HG03571 (cell line): ENCODE data around the gene AKT2.

Experiments used
- ATAC-seq: cut with Tn5 transposase; IDR thresholded peaks from one replicate; pipeline ENCODE4 v1.9.1; 2021; ENCODE audit not compliant: unreplicated experiment

AKT2 gene

DNA sequence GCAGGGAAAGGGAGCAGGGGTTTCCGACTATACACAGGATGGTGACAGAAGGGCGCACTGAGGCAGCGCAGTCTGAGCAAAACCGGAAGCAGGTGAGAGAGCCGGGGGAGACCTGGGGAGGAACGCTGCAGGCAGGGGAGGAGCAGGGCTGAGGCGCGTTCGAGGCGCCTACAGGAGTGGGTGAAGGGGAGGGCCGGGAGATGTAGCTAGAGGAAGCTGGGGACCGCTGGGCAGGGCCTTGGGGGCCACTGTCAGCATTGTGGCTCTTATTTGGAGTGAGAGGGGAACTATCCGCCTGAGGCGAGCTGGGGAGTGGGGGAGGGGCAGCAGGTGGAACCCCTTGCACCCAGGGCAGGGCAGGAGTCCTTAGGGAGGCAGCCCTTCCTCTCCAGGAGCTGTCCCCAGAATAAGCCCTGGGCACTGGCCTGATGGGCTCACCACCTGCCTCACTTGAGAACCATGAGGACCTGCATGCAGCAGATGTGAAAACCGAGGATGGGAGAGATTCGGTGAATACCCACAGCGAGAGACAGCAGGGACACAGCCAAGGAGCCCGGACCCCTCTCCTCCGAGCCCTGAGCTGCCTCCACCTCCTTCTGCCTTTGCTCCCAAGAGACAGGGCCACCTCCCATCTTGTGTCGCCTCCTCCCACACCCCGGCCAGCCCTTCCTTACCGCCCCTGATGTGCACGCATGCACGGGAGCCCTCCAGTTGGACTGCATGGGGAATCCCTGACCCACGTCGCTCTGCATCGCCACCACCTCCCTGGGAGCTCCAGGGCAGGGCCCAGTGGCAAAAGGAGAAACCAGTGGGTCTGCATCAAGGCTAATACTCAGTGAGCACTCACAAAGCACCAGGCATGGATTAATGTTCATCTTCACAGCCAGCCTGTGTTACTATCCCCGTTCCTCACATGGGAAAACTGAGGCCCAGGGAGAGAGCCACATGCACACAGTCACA is 10.3 kb downstream of the AKT2 start:
- no peak for ATAC-seq

DNA sequence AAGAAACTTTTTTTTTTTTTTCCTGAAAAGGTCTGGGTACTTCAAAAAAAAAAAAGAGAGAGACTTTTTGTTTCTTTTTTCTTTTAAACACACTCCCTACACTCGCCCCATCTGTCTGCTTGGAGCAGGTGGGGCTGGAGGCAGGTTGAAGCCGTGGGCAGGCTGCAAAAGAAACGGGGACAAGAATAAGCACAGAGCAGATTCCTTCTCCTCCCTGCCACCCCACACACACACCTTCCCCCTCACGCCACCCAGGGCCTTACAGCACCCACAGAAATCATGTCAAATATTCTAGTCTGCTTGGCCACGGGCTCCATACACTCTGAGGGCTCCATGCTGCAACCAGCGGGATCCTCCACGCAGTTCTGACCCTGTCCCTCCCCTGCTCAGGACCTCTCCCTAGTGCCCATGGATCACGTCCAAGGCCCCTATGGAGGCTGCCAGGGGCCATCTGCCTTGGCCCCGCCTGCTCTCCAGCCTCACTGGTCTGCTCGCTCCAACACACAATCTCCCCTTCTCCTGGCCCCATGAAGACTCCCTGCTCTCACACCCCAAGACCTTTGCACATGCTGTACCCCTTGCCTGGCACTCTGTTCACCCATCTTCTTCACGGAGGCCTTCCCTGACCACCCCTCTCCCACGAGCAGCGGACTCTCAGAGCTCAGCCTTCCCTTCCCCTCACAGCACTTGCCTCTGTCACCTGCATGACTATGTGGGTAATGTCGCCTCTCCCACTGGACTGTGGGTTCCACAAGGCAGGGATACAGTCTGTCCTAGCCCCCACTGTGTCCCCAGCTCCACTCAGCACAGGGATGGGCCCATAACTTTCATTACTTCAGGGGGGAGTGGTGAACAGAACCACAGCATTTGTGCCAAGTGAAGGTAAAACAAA is 11.4 kb downstream of the AKT2 start:
- ATAC-seq: no peak

- no peak for ATAC-seq
Measured at GRCh38 chr19:40272261-40272660, 12.9 kb downstream of the AKT2 start.

DNA sequence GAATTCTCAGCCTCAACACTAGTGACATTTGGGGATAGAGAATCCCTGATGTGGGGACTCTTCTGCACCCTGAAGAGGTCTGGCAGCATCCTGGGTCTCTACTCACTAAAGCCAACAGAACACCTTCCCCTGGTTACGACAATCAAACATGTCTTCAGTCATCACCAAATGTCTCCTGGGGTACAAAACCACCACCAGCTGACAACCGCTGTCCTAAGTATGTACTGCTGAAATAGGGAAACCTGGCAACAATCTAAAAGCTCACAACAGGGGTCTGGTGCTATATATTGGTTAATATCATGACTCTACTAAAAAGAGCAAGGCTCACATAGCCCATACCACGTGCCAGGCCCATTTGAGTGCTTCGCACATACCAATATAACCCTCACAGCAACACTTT is 13.4 kb downstream of the AKT2 start:
- ATAC-seq: no peak

DNA sequence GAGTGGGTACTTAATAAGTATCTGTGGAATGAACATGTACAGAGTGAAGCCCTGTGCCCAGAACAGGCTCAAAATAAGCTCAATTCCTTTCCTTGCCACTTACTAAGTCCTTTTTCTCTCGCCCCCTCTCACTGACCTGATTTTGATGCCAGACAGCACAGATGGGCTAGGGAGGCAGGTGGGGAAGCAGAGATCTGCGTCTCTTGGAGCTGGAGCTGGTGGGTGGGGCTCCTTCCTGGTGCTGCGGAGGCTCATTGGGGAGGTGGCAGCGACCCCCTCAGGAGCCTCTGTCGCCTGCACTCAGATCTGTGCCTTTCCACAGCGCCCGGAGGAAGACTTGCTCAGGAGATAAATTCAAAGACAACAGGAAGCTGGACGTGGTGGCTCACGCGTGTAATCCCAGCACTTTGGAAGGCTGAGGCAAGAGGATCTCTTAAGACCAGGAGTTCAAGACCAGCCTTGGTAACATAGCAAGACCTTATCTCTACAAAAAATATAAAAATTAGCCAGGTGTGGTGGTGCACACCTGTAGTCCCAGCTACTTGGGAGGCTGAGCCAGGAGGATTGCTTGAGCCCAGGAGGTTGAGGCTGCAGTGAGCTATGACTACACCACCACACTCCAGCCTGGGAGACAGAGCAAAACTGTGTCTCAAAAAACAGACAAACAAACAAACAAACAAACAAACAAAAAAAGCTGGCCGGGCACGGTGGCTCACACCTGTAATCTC is 14.6 kb downstream of the AKT2 start:
- ATAC-seq: no peak

GRCh38 chr19:40269216-40269940 is 15.8 kb downstream of the AKT2 start:
- ATAC-seq: no peak

DNA sequence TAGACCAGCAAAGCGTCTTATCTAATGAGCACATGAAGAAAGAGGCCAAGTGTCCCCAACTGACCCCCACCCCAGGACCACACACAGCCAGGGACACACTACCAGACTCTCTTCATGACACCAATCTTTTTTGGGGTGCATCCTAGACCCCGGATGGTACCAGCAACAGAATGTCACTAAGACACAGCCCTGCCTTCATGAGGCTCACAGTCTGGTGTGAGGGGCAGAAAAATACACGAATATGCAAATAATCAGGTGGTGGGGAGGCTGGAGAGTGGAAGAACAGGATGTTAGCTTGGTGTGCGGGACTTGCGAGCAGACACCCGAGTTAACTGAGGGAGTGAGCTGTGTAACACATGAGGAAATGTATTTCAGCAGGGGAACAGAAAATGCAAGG is 17.5 kb downstream of the AKT2 start:
- no peak for ATAC-seq

GRCh38 chr19:40266912-40267600 is 18.1 kb downstream of the AKT2 start:
- no peak for ATAC-seq

- ATAC-seq: no peak
Measured at GRCh38 chr19:40266119-40266518, 19.0 kb downstream of the AKT2 start.

DNA sequence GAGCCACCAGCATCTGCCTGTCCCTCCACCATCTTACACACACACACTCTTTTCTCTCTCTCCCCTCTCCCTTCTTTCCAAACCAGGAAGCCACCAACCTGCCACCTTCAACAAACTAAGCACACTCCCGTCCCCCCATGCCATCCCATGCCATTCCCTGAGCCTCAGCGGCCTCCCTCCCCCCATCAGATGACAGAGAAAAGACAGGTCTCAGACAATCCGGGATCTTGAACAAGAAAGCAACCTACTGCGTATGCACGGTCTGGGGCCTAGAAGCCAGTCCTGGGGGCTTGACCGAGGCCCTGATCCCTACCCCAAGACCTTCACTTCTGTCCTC is 19.4 kb downstream of the AKT2 start:
- no peak for ATAC-seq

DNA sequence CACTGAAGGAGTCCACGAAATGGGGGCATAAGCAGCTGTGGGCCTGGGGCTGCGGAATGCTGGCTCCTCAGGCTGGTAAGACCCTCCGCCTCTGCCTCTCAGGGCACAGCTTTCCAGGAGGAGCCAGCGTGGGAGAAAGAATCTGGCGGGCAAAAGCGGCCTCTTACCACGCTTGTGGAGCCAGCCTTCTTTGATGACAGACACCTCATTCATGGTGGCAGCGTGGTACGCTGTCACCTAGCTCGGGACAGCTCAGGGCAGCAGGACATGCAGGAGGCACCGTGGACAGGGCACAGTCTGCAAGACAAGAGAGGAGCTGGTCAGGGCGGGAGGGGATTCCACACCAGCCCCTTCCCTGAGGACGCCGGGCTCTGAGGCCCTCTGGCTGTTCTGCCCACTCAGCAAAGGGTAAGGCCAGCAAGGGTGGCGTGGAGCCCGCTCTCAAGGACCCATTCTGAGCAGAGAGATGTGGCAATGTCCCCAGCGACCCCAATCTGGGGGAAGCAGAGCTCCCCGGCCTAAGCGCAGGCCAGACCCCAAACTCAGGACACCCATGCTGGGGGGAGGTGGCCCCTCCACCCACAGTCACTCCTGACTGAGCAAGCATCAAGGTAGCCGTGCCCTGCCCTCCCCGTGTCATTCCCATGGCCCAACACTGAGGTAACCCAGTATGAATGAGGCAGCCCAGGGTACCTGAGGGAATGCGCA is 19.9 kb downstream of the AKT2 start:
- ATAC-seq: no peak

- no peak for ATAC-seq
Measured at GRCh38 chr19:40264314-40265054, 20.7 kb downstream of the AKT2 start.

DNA sequence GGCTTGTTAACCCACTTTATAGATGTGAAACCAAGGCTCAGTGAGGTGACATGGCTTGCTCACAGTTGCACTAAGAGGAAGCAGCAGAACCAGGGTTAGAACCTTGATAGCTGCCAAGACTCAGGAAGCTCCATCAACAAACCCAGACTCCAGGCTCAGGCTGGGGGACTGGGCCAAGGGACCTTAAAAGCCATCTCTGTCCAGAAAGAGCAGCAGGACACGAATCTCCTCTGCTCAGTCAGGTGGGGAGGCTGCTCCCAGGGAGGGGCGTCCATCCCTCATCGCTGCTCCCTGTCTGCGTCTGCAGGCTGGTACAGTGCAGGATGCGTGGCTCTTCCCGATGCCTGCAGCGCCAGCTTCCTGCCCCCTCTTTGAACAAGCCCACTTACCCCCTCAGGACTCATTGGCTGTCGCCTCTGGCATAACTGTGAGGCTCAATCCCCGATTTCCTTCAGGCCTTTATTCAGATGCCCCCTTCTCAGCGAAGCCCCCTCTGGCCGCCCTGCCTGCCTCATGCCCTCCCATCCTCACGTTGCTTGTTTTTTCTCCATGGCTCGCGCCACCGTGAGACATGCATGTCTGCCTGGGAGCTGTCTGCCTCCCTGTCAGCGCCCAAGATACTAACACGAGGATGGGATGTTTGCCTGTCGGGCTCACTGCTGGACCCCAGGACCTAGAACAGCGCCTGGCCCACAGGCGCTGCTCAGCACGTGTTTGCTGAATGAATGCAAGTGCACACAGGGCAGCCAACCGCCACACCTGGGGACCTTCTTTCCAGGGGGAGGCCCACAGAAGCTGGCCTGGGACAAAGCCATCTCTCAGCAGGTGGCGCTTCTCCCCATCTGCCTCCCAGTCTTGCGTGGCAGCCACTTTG is 21.5 kb downstream of the AKT2 start:
- no peak for ATAC-seq

DNA sequence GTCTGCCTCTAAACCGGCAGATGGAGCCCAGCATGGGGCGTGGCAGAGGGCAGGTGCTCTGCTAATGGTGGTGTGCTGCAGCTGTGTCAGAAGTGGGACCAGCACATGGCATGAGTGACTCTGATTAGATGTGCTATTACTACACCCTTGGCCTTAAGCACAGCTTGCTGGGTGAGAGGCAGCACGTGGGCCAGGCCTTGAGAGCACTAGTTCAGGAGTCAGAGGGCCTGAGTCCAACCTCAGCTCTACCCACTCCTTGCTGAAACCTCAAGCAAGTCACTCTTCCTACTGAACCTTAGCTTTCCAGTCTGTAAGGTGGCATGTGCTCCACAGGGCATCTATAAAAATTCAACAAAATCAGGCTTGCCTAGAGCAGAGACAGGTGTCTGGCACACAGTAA is 22.7 kb downstream of the AKT2 start:
- ATAC-seq: no peak

DNA sequence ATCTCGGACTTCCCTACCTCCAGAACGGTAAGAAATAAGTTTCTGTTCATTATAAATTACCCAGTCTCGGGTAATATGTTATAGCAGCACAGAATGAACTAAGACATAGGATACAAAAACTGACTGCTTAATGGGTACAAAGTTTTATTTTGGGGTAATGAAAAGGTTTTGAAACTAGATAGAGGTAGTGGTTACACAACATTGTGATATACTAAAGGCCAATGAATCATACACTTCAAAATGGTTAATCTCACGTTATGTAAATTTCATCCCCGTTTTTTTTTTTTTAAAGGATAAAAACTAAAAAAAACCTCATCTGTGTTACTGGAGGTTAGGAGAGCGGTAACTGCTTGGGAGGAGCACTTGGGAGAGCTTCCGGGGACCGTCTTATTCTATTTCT is 23.5 kb downstream of the AKT2 start:
- ATAC-seq: no peak

GRCh38 chr19:40257096-40257517 is 28.0 kb downstream of the AKT2 start:
- no peak for ATAC-seq

- no peak for ATAC-seq
Measured at GRCh38 chr19:40256512-40256911, 28.6 kb downstream of the AKT2 start.
